H9 (cell line): ENCODE measurements around the gene ERP27. TPM values are rescaled to one million over a fixed set of nuclear protein-coding genes. Genes with fewer than 3 reads are reported as not detected.

ENCODE experiments used
- DNase-seq: peaks from one replicate; pipeline ENCODE4 v3.0.0-alpha.2; 2017
- H2AFZ ChIP-seq: one replicate; pipeline ENCODE4 v1.6.1; 2013; ENCODE audit warnings: mild to moderate bottlenecking, low read length, control low read depth, moderate library complexity
- H2AK5ac ChIP-seq: 2 replicates; pipeline ENCODE4 v1.6.1; 2013; ENCODE audit warnings: low read length, control low read depth, mixed read lengths; ENCODE audit not compliant: insufficient read length
- H2BK120ac ChIP-seq: one replicate; pipeline ENCODE4 v1.6.1; 2013; ENCODE audit warnings: low read depth, mild to moderate bottlenecking, low read length, control low read depth, inconsistent platforms; ENCODE audit not compliant: poor library complexity, severe bottlenecking
- H2BK12ac ChIP-seq: 2 replicates; pipeline ENCODE4 v1.6.1; 2013; ENCODE audit warnings: low read length, control low read depth, mixed read lengths, low read depth; ENCODE audit not compliant: insufficient read length
- H2BK15ac ChIP-seq: 2 replicates; pipeline ENCODE4 v1.6.1; 2013; ENCODE audit warnings: low read depth, low read length, control low read depth
- H2BK20ac ChIP-seq: one replicate; pipeline ENCODE4 v1.6.1; 2013; ENCODE audit warnings: low read depth, mild to moderate bottlenecking, low read length, control low read depth, inconsistent platforms; ENCODE audit not compliant: poor library complexity, severe bottlenecking
- H2BK5ac ChIP-seq: 2 replicates; pipeline ENCODE4 v1.6.1; 2013; ENCODE audit warnings: low read length, control low read depth, mixed read lengths; ENCODE audit not compliant: insufficient read length
- H3K14ac ChIP-seq: 2 replicates; pipeline ENCODE4 v1.6.1; 2013; ENCODE audit warnings: low read length, control low read depth; ENCODE audit not compliant: insufficient read depth
- H3K18ac ChIP-seq: 2 replicates; pipeline ENCODE4 v1.6.1; 2013; ENCODE audit warnings: low read depth, mild to moderate bottlenecking, mixed read lengths, low read length, control low read depth; ENCODE audit not compliant: insufficient read length
- H3K23ac ChIP-seq: 2 replicates; pipeline ENCODE4 v1.6.1; 2013; ENCODE audit warnings: low read length, control low read depth, mixed read lengths, low read depth; ENCODE audit not compliant: insufficient read length
- H3K23me2 ChIP-seq: 2 replicates; pipeline ENCODE4 v1.6.1; 2013; ENCODE audit warnings: low read depth, mild to moderate bottlenecking, mixed read lengths, low read length, control low read depth; ENCODE audit not compliant: insufficient read length, poor library complexity, severe bottlenecking
- H3K27ac ChIP-seq: 2 replicates; pipeline ENCODE4 v1.5.1; 2013; ENCODE audit warnings: low read length, control low read depth, mixed read lengths, low read depth; ENCODE audit not compliant: insufficient read length
- H3K27me3 ChIP-seq: 2 replicates; pipeline ENCODE4 v1.6.1; 2013; ENCODE audit warnings: low read length, control low read depth, inconsistent platforms; ENCODE audit not compliant: insufficient read depth
- H3K4ac ChIP-seq: 2 replicates; pipeline ENCODE4 v1.6.1; 2013; ENCODE audit warnings: low read depth, mild to moderate bottlenecking, control low read depth, inconsistent platforms, low read length, moderate library complexity
- H3K4me1 ChIP-seq: 2 replicates; pipeline ENCODE4 v1.6.1; 2013; ENCODE audit warnings: low read length, control low read depth, inconsistent platforms; ENCODE audit not compliant: insufficient read depth
- H3K4me2 ChIP-seq: 2 replicates; pipeline ENCODE4 v1.6.1; 2013; ENCODE audit warnings: low read length, control low read depth, mixed read lengths; ENCODE audit not compliant: insufficient read length, insufficient read depth
- H3K56ac ChIP-seq: 2 replicates; pipeline ENCODE4 v1.6.1; 2013; ENCODE audit warnings: low read depth, mild to moderate bottlenecking, mixed read lengths, low read length, control low read depth; ENCODE audit not compliant: insufficient read length
- H3K79me1 ChIP-seq: 2 replicates; pipeline ENCODE4 v1.6.1; 2013; ENCODE audit warnings: low read depth, mild to moderate bottlenecking, moderate library complexity, low read length, control low read depth, inconsistent platforms; ENCODE audit not compliant: insufficient read depth, poor library complexity, severe bottlenecking
- H3K79me2 ChIP-seq: 2 replicates; pipeline ENCODE4 v1.6.1; 2013; ENCODE audit warnings: low read length, control low read depth, inconsistent platforms; ENCODE audit not compliant: insufficient read depth
- H3K9ac ChIP-seq: 2 replicates; pipeline ENCODE4 v1.6.1; 2013; ENCODE audit warnings: low read length, control low read depth, mixed read lengths; ENCODE audit not compliant: insufficient read length; ENCODE audit errors: extremely low read depth
- H3K9me3 ChIP-seq: one replicate; pipeline ENCODE4 v1.6.1; 2013; ENCODE audit warnings: low read depth, low read length, inconsistent platforms; ENCODE audit not compliant: control insufficient read depth
- H3T11ph ChIP-seq: one replicate; pipeline ENCODE4 v1.6.1; 2013; ENCODE audit warnings: mild to moderate bottlenecking, low read length, control low read depth, inconsistent platforms
- H4K20me1 ChIP-seq: one replicate; pipeline ENCODE4 v1.6.1; 2013; ENCODE audit not compliant: control insufficient read depth, insufficient read length, insufficient read depth
- H4K5ac ChIP-seq: 2 replicates; pipeline ENCODE4 v1.6.1; 2013; ENCODE audit warnings: low read depth, mild to moderate bottlenecking, mixed read lengths, low read length, control low read depth; ENCODE audit not compliant: insufficient read length
- H4K8ac ChIP-seq: replicated peaks from 2 replicates; pipeline ENCODE4 v1.6.1; 2013; ENCODE audit warnings: low read length, control low read depth, mixed read lengths, low read depth; ENCODE audit not compliant: insufficient read length
- H4K91ac ChIP-seq: 2 replicates; pipeline ENCODE4 v1.6.1; 2013; ENCODE audit warnings: low read depth, mild to moderate bottlenecking, moderate library complexity, mixed read lengths, low read length, control low read depth; ENCODE audit not compliant: insufficient read length
- H3K27ac Mint-ChIP-seq, 3 experiments: 2 replicates in 2 of 3; 3 replicates in 1 of 3; pipeline ENCODE4 v1.8.0; 2020 to 2021; ENCODE audit warnings: mixed read lengths in 3 of 3, mild to moderate bottlenecking in 1 of 3, moderate library complexity in 1 of 3
- H3K27me3 Mint-ChIP-seq: 2 replicates; pipeline ENCODE4 v1.8.0; 2021; ENCODE audit warnings: low read depth, mild to moderate bottlenecking, moderate library complexity, mixed read lengths
- H3K36me3 Mint-ChIP-seq, 3 experiments: 2 replicates in 2 of 3; 3 replicates in 1 of 3; pipeline ENCODE4 v1.8.0; 2020 to 2021; ENCODE audit warnings: low read depth in 3 of 3, mixed read lengths in 3 of 3; ENCODE audit not compliant: insufficient read depth in 1 of 3
- H3K4me1 Mint-ChIP-seq, 2 experiments: 2 replicates each; pipeline ENCODE4 v1.8.0; 2020; ENCODE audit warnings: mixed read lengths in 2 of 2
- H3K4me3 Mint-ChIP-seq, 2 experiments: 2 replicates in 1 of 2; 3 replicates in 1 of 2; pipeline ENCODE4 v1.8.0; 2020 to 2021; ENCODE audit warnings: mild to moderate bottlenecking in 2 of 2, mixed read lengths in 2 of 2, moderate library complexity in 1 of 2
- H3K9me3 Mint-ChIP-seq, 2 experiments: 2 replicates in 1 of 2; 3 replicates in 1 of 2; pipeline ENCODE4 v1.8.0; 2020; ENCODE audit warnings: mild to moderate bottlenecking in 2 of 2, mixed read lengths in 2 of 2, moderate library complexity in 1 of 2
- CTCF ChIP-seq: fragments of 200-600 bp; sonication (generic); conservative IDR thresholded peaks from 3 replicates; pipeline ENCODE4 v1.8.0; 2021; ENCODE audit warnings: antibody characterized with exemption, mild to moderate bottlenecking
- WGBS: extraction: QIAGEN DNeasy Blood & Tissue Kit; methylation state at CpG from one replicate; pipeline ENCODE4 v1.1.7; 2013; ENCODE audit warnings: missing lambda C conversion rate, low lambda C conversion rate, mixed read lengths; ENCODE audit not compliant: insufficient read length; ENCODE audit errors: extremely low coverage; 5-methylcytosine and 5-hydroxymethylcytosine counted together
- total RNA-seq: library from RNA; stranded (reverse); gene quantifications from 2 replicates; pipeline ENCODE4 v1.2.1, GENCODE V29; 2021

Gene ERP27
- total RNA-seq, 1 experiment from 2014 or later = not detected

GRCh38 chr12:14913381-14913781, 25.0 kb downstream of the ERP27 start:
- Histone ChIP-seq H3T11ph (no peak overlapping the region), H3K23ac (no peak overlapping the region), H3K27ac (no peak overlapping the region), H2BK12ac (no peak overlapping the region), H3K18ac (no peak overlapping the region), H2AK5ac (no peak overlapping the region), H2BK20ac (no peak overlapping the region), H3K4ac (no peak overlapping the region), H4K5ac (no peak overlapping the region), H3K79me1 (no peaks in the 10 kb centered on the region), H3K79me2 (no peaks in the 10 kb centered on the region), H4K91ac (no peak overlapping the region), H2BK120ac (no peak overlapping the region), H4K8ac (no peak overlapping the region), H3K23me2 (no peaks in the 10 kb centered on the region), H3K4me1 (no peaks in the 10 kb centered on the region), H2BK15ac (no peak overlapping the region), H2AFZ (no peak overlapping the region), H3K4me2 (no peak overlapping the region), H3K9me3 (no peaks in the 10 kb centered on the region), H3K9ac (no peak overlapping the region), H3K14ac (no peak overlapping the region; the same call in 1 of the 2 replicates), H3K56ac (no peak overlapping the region), H2BK5ac (no peak overlapping the region), H3K27me3 (no peaks in the 10 kb centered on the region), H4K20me1 (no peaks in the 10 kb centered on the region)
- H3K27me3 Mint-ChIP-seq = no peaks in the 10 kb centered on the region
- no peak for DNase-seq
- no peaks in the 10 kb centered on the region for H3K4me1 Mint-ChIP-seq
- peak overlapping the region in 1 of 3 experiments; percentile 68; a peak in 1 of 7 replicates for H3K27ac Mint-ChIP-seq
- H3K9me3 Mint-ChIP-seq = no peaks in the 10 kb centered on the region
- TF ChIP-seq CTCF = no peak
- no peak overlapping the region for H3K4me3 Mint-ChIP-seq
- no peaks in the 10 kb centered on the region for H3K36me3 Mint-ChIP-seq
- WGBS = no CpG with 5 or more reads among the region's 4 CpGs
